Lower lobe of right lung (tissue), 2 donors: ENCODE data around the gene PNPLA2. TPM values are rescaled to one million over a fixed set of nuclear protein-coding genes. Genes with fewer than 3 reads are reported as not detected.
A peak's percentile ranks its signal among the peaks of the same experiment; 100 is the strongest.

Source experiments
- ATAC-seq, 2 donors: fragments of 200-7000 bp; cut with Tn5 transposase; one replicate each; pipeline ENCODE4 v1.9.1; 2020 to 2022; ENCODE audit warnings: mild to moderate bottlenecking in 2 of 2, moderate library complexity in 2 of 2
- DNase-seq: peaks from one replicate; pipeline ENCODE4 v3.0.0-alpha.2; 2020
- H3K27ac ChIP-seq: fragments of 200-600 bp; one replicate; pipeline ENCODE4 v1.8.0; 2022
- H3K27me3 ChIP-seq: fragments of 200-600 bp; one replicate; pipeline ENCODE4 v1.8.0; 2022; ENCODE audit warnings: low read depth
- H3K36me3 ChIP-seq: fragments of 200-600 bp; one replicate; pipeline ENCODE4 v1.8.0; 2022; ENCODE audit warnings: mild to moderate bottlenecking
- H3K4me1 ChIP-seq: fragments of 200-600 bp; one replicate; pipeline ENCODE4 v1.8.0; 2022
- H3K4me3 ChIP-seq: fragments of 200-600 bp; one replicate; pipeline ENCODE4 v1.8.0; 2022; ENCODE audit warnings: mild to moderate bottlenecking
- H3K9me3 ChIP-seq: fragments of 200-600 bp; one replicate; pipeline ENCODE4 v1.8.0; 2022
- intact Hi-C: fragments of 100-400 bp; cut with DNase I; formaldehyde crosslinking; loops from one replicate; pipeline ENCODE4 v1.11.0; 2022
- total RNA-seq: library from RNA; stranded (reverse); fragmentation: NEBNext Ultra II Directional; extraction: Animal tissue kit (Norgen Biotek cat#: 25700); gene quantifications from one replicate; pipeline ENCODE4 v1.2.1, GENCODE V29; 2021
- TF ChIP-seq, protein P1 (sequence below): fragments of 200-600 bp; IDR thresholded peaks from one replicate; pipeline ENCODE4 v1.8.0; 2022; ENCODE audit warnings: antibody characterized with exemption, mild to moderate bottlenecking
- donor health status: DM: no; HTN: yes; CAD: no; lungs with severe emphysema.

The PNPLA2 gene
- total RNA-seq, 1 donor from 2014 or later: 137 TPM

DNA sequence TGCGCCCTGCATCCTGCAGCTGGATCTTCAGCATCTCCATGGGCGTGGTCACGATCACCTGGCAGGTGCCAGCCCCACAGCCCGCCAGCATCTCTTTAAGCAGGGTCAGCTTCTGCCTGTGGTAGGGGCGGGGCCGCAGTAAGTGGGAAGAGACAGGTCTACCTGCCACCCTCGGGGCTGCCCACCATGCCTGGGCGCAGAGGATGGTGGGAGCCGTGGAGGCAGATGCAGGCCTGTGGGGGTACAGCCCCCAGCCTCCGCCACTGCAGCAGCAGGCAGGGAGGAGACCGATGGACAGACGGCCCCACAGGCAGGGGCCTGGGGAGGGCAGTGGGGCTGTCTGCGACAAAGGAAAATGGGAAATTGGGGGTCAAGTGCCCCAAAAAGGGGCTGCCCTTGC lies 25.8 kb upstream of the PNPLA2 start:
- peaks cover 18% of the 10 kb centered on the region for H3K27me3 ChIP-seq
- DNase-seq: no peak
- H3K4me1 ChIP-seq: peaks cover 32% of the 10 kb centered on the region
- H3K4me3 ChIP-seq: no peak overlapping the region
- H3K36me3 ChIP-seq: peaks cover 20% of the 10 kb centered on the region
- TF ChIP-seq, protein P1, sequence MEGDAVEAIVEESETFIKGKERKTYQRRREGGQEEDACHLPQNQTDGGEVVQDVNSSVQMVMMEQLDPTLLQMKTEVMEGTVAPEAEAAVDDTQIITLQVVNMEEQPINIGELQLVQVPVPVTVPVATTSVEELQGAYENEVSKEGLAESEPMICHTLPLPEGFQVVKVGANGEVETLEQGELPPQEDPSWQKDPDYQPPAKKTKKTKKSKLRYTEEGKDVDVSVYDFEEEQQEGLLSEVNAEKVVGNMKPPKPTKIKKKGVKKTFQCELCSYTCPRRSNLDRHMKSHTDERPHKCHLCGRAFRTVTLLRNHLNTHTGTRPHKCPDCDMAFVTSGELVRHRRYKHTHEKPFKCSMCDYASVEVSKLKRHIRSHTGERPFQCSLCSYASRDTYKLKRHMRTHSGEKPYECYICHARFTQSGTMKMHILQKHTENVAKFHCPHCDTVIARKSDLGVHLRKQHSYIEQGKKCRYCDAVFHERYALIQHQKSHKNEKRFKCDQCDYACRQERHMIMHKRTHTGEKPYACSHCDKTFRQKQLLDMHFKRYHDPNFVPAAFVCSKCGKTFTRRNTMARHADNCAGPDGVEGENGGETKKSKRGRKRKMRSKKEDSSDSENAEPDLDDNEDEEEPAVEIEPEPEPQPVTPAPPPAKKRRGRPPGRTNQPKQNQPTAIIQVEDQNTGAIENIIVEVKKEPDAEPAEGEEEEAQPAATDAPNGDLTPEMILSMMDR: no peak
- no peak for ATAC-seq
- no peak overlapping the region for H3K27ac ChIP-seq
- H3K9me3 ChIP-seq: no peaks in the 10 kb centered on the region
- intact Hi-C loops: no loop called here

DNA sequence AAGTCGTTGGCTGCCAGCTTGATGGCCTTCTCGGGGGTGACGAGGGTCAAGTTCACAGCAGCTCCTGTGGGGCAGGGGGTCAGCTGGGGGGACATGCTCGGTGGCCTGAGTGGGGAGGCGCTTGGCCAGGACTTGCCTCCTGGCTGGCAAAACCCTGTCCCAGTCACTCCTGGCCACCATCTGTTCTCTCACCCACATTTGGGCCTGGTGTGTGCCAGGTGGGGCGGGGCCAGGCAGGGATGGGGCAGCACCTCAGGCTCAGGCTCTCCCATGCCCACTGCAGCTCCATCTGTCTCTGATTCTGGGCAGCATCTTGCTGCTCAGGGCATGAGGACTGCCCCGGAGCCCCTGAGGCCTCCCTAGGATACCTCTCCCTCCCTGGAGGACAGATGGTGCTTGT lies 25.2 kb upstream of the PNPLA2 start:
- DNase-seq (no peak), ATAC-seq (no peak)
- H3K9me3 ChIP-seq: no peaks in the 10 kb centered on the region
- no peak overlapping the region for H3K27ac ChIP-seq
- peaks cover 15% of the 10 kb centered on the region for H3K27me3 ChIP-seq
- H3K4me3 ChIP-seq: no peak overlapping the region
- H3K4me1 ChIP-seq: peaks cover 36% of the 10 kb centered on the region
- intact Hi-C loops: no loop called here
- TF ChIP-seq, protein P1: no peak
- peaks cover 20% of the 10 kb centered on the region for H3K36me3 ChIP-seq

DNA sequence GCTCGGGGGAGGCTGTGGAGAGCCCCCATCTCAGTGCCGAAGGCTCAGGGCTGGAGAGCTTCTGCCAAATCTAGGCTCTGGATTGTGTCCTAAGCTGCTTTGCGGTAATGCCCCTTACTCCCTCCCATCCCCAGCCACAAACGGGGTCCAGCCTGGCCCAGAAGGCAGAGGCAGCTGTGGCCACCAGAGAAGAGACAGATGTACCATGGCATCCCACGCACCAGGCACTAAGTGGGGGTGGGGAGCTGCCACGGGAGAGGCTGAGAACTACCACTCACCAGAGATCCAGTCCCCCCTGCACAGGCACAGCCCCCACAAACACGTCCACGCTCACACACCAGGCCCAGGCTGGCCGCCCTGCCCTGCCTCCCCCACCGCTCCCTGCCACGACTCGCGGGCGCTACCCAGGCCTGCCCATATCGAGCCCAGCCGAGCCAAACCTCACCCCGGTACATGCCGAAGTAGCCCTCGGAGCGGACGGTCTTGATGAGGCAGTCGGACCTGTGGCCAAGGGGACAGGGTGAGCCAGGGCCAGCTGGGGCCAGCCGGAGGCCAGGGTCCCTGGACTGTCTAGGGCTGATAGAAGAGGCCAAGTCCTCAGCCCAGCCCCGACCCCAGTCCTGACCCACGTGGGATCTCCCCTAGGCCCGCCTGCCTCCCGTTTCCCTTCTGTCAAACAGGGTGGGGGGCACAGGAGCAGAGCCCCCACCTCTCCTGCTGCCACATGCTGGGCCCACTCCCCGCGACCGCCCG lies 24.5 kb upstream of the PNPLA2 start:
- TF ChIP-seq, protein P1: no peak
- Histone ChIP-seq H3K9me3 (no peaks in the 10 kb centered on the region), H3K27me3 (peaks cover 9% of the 10 kb centered on the region), H3K36me3 (peaks cover 23% of the 10 kb centered on the region), H3K27ac (no peak overlapping the region), H3K4me3 (peak overlapping the region; percentile 80), H3K4me1 (peaks cover 37% of the 10 kb centered on the region)
- DNase-seq (no peak), ATAC-seq (no peak)
- intact Hi-C loops: no loop called here

DNA sequence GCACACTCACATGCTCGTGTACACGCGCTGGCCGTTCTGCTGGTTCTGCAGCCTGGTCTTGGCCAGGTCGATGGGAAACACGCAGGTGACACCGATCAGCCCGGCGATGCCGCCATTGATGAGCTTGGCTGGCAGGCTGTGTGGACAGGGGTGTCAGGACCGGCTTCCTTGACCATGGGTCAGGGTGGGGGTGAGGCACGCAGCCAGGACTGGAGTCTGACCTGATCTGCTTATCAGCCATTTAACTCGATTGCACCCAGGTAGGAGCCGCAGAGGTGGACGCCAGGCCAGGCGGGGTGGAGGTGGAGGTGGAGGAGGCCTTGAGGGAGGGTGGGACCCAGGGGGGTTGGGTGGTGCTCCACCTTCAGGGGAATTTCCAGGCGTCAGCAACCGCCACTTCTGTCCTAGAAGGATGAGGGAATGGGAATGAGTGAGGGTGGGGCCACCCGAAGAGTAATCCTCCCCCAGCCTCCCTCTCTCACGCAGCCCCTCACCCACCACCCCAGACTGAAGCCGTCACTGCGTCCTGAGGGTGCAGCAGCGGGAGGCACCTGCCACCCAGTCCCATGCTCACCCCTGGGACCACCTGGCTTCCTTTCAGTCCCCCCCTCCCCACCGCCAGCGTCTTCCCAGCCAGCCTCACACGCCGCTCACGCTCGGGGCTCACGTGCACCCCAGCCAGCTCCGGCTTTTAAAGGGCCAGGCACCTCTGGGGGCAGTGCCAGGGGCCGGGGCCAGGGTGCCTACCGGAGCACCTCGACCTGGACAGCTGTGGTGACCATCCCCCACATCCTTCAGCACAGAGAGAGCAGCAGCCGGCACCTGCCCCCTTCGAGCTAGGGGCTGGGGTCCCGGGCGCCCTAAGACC lies 23.7 kb upstream of the PNPLA2 start:
- intact Hi-C loops: no loop called here
- Histone ChIP-seq H3K27me3 (peaks cover under 1% of the 10 kb centered on the region), H3K9me3 (no peaks in the 10 kb centered on the region), H3K36me3 (peaks cover 31% of the 10 kb centered on the region), H3K27ac (peak overlapping the region; percentile 81), H3K4me1 (peaks cover 37% of the 10 kb centered on the region), H3K4me3 (peak overlapping the region; percentile 80)
- TF ChIP-seq, protein P1: no peak
- DNase-seq (no peak), ATAC-seq (peak; percentile 11 to 57)

DNA sequence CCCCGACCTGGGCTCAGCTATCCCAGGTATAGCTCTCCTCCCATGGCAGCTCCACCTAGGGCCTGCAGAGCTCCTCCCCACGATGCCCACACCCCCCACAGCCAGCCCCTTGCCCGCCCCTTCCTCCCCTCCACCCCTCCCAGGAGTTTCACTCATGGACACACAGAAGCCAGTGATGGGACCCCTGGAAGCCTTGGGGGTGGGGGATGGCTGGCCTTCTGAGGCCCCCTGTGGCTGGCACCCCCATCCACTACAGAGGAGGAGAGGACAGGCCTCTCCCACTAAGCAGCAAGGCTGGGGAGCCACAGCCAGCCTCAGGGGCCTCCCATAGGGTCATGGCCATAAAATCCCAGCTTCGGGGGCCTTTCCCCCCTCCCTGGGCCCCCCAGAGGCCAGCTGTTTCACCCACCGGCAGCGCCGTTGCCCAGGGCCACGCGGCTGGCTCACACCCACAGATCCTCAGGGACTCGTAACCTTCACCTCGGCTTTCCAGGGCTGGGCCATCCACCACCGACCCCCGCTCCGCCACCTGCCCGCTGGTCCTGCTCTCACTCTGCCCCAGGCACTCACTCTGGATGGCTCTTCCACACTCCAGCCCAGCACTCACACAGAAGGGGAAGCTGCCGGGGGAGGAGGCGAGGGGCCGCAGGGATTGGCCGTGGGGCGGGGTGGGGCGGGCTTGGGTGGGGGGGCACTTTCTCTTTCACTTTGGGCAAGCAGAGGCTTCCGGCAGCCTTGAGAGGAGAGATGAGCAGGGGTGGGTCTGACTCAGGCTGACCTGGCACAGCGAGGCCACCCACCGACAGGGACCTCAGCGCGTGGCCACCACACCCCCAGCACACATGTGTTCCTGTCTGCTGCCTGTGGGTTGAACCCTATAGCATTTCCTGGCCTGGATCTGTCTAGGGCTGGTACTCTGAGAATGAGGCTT lies 22.8 kb upstream of the PNPLA2 start:
- peak; percentile 90 for DNase-seq
- peaks cover 37% of the 10 kb centered on the region for H3K4me1 ChIP-seq
- intact Hi-C loops: no loop called here
- H3K27me3 ChIP-seq: no peaks in the 10 kb centered on the region
- peak; percentile 82 to 84 for ATAC-seq
- H3K9me3 ChIP-seq: no peaks in the 10 kb centered on the region
- peak overlapping the region; percentile 80 for H3K4me3 ChIP-seq
- peaks cover 40% of the 10 kb centered on the region for H3K36me3 ChIP-seq
- peak overlapping the region; percentile 81 for H3K27ac ChIP-seq
- TF ChIP-seq, protein P1: no peak
